GM19395 (cell line): Measurements from ENCODE around the gene BCL6B.

Experiments
- ATAC-seq: cut with Tn5 transposase; IDR thresholded peaks from one replicate; pipeline ENCODE4 v1.9.1; 2021; ENCODE audit warnings: mild to moderate bottlenecking, moderate library complexity; ENCODE audit not compliant: unreplicated experiment

The BCL6B gene

DNA sequence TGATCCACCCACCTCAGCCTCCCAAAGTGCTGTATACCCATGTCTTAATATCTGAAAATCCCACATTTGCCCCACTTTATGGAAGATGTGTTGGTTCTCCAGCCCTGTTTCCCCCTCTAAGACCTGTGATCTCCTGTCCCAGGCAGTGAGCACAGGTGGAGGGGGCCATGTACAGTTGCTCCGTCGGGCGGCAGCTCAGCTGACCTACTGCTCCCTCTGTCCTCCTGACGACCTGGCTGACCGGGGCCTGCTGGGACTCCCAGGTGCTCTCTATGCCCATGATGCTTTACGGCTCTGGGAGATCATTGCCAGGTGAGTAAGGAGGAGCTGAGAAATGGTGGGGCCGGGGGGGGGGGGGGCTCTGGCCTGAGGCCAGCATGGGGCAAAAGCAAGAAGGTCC lies 17.1 kb upstream of the BCL6B start:
- ATAC-seq: no peak

DNA sequence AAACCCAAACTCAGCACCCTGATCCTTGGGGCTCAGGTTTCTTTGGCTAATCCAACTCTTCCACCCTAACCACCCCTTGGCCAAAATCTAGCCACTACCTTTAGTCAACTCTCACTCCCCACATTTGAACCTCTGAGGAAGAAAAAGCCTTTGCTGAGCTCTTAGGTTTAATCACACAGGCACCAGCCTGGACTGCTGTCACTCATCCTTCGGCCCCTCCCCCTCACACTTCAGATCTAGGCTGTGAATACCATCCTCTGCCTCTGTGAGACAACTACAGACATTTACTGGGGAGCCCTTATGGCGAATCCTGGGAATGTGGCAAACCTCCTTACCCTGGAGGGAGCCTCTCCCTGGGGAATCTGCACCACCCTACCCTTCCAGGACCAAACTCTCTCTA lies 15.7 kb upstream of the BCL6B start:
- ATAC-seq: no peak

DNA sequence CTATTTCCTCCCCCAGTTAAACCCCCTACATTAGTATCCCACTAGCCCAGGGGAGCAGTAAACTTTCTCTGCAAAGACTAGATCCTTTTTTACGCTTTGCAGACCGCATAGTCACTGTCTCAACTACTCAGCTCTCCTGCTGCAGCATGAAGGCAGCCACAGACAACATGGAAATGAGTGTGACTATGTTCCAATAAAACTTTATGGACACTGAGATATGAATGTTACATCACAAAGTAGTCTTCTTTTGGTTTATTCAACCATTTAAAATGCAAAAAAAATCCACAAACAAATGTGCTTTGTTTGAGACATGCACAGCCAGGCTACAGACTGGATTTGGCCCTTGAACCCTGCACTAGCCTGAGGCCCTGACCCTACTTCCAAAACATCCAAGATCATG lies 12.3 kb upstream of the BCL6B start:
- ATAC-seq: no peak

DNA sequence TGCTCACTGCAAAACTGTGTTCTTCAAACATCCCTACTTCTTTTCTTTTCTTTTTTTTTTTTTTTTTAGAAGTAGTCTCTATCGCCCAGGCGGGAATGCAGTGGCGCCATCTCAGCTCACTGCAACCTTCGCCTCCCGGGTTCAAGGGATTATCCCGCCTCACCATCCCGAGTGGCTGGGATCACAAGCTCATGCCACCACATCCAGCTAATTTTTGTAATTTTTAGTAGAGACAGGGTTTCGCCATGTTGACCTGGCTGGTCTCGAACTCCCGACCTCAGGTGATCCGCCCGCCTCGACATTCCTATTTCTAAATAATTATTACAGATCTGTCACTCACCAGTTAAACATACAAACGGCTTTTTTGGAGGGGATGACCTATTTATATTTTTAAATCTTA lies 11.4 kb upstream of the BCL6B start:
- no peak for ATAC-seq

DNA sequence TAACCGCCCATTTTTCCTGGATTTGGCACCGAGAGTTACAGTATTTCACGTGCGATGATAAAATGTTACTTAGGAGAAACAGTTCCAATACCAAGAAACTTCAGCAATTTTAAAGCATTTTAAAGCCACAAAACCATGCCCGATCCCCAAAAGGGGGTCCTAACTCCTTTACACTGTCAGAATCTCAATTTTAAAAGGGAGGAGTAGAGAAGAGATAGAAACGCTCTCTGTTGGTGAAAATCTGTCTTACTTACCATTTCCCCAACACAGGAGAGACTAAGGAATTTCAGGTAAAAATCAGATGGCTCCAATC lies 11.0 kb upstream of the BCL6B start:
- no peak for ATAC-seq

DNA sequence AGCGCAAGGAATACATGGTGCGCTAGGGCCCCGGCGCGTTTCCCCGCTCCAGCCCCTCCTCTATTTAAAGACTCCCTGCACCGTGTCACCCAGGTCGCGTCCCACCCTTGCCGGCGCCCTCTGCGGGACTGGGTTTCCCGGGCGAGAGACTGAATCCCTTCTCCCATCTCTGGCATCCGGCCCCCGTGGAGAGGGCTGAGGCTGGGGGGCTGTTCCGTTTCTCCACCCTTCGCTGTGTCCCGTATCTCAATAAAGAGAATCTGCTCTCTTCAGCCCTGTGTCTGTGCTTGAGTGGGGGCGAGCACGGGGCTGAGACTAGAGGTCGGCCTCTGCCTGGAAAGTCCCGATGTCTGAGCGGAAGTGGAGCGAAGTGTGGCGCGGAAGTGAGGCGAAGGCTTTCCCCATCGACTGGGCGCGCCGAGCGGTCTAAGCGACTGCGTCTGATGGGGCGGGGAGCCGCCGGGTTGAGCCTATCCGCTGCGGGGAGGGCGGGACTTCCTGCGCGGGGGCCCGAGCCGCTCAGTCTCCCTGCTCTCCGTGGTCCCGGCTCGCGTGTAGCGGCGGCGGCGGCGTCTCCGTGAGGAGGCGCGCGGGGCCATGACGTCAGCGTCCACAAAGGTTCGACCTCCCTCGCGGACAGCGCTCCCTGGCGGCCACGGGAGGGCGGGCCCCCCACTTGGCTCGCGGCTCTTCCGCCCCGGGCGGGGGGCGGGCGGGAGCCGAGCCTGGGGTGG lies 8.4 kb upstream of the BCL6B start:
- ATAC-seq: peak; percentile 70

DNA sequence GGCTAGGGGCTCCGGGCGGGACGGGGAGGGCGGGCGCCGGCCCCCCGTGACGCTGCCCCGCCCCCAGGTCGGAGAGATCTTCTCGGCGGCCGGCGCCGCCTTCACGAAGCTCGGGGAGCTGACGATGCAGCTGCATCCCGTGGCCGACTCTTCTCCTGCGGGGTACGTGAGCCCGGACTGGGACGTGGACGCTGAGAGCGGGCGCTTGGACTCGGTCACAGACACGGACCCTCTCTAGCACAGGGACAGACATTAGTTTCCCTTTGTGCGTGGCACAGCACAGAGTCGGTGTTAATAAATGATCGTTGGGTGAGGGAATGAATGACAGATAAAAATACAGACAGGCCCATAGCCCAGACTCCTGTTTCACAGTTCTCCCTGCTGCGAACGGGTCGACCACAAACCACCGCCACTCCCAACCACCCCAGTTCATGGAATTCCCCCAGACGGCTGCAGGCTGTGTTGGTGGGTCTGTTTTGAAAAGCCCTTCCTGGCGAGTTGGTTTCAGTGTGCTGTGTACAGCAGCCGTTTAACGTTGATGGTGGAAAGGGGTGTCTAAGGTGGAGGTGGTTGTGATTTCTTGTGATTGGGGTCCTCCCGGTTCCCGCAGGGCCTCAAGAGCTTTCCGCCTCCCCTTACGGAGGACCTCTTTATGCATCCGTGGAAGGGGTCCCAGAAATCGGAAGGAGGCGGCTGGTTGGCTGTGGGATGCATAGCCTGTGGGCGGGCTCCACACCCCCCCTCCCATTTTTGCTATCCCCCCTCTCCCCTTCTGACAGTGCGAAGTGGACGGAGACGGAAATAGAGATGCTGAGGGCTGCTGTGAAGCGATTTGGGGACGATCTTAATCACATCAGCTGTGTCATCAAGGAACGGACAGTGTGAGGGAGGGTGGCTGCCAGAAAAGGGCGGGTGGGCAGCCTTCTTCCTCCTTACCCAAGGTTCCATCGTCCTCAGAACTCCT lies 7.6 kb upstream of the BCL6B start:
- peak; percentile 29 for ATAC-seq

DNA sequence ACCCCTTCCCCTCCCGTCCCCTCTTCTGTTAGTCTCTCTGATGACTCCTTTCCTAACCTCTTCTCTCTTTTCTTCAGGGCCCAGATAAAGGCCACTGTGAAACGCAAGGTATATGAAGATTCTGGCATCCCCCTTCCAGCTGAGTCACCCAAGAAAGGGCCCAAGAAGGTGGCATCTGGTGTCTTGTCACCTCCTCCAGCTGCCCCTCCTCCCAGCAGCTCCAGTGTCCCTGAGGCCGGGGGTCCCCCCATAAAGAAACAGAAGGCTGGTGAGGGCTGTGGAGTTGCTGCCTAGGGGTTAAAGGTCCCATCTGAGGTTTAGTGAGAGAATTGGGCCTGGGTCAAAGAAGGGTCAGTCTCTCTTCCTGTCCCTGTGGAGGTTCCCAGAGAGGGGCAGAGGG lies 6.4 kb upstream of the BCL6B start:
- no peak for ATAC-seq

DNA sequence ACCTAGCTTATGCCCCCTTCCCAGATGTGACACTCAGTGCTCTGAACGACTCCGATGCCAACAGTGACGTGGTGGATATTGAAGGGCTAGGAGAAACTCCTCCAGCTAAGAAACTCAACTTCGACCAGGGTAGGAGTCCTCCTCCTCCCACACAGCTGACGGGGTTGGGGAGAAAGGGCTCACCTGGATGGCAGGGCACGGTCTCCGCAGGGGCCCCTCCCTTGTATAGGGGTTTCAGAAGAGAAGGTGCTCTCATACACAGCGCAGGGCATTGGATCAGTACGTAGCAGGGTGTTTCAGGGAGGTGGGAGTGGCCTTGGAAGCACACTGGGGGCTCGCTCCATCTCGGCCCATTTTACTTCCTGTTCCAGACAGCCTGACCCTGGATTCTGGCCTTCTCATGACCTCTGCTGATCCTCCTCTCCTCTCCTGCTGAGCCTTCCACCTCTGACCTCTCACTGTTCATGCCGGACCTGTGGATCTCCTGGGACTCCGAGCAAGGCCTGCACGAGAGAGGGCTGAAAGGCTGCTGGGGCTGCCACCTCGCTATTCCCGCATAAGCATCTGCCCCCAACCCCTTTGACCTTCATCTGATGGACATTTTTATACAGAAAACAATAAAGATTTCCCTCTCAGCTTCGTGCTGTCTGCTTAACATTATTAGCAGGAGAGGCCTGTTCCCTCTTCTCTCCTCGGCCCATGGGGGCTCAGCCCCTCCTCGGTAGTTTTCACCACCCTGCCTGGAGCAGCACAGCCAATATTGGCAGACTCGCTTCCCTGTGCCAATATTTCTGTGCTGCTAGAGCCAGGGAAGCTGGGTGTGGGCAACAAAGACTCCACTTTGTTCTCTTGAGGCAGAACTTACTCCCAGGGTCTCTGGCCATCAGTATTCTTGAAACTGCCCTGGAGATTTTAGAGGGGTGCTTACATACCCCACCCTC lies 5.7 kb upstream of the BCL6B start:
- no peak for ATAC-seq

DNA sequence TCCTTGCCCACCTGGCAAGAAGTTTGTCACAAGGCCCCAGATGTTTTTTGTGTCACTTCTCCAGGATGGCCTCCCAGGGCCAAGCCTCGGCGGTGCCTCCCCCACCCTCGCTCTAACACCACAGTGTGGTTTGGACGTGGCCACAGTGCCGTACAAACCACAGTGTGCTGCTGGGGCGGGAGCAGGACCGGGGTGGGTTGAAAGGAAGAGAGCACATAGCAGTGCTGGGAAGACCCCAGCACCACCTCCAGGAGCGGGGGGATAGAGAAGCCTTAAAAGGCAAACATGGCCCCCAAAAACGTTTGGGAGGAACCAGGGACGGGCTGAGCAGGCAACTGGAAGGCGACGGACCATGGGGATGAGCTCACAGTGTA lies 5.0 kb upstream of the BCL6B start:
- no peak for ATAC-seq

DNA sequence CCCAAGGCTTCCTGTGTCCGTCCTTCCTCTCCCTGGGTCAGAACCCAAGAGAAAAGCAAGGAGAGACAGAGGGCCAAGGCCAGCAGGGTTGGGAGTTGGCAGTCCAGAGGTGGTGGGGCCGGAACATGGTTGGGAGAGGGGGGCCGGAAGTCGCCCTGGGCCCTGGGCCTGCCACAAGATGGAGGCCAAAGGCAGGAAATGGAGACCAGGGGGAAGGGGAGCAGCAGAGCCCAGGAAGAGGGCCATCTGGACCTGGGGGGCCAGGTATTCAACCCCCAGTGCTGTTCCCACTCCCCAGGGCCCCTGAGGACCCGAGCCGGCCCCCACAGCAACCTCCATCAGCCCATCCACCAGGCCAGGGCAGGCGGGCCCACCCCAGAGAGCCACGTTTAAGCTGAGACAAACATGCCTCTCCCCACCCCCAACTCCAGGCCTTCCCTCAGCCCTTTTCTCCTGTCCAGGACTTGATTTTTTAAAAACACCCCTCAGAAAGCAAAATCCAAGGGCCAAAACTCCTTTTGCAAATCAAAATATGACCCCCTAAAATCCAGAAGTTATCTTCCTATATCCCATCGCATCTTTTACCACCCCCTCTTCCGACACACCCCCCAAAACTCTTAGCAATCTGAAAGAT lies 4.4 kb upstream of the BCL6B start:
- ATAC-seq: no peak

DNA sequence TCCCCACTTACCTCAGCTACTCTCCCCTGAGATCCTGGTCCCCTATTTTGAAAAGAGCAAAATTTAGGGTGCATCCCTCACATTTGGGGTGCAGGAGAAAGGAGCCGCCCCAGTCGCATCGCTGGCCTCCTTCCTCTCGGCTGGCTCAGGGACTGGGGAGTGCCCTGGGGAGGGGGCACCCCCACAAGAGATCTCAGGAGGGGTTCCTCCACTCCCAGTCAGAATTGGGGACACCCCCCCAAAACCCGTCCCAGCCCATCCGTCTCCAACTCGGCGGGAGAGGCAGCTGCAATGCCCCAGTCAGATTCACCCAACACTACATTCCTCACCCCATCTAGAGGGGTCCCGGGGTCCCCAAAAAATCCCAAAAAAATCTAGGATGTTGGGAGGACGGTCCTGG lies 3.5 kb upstream of the BCL6B start:
- no peak for ATAC-seq

DNA sequence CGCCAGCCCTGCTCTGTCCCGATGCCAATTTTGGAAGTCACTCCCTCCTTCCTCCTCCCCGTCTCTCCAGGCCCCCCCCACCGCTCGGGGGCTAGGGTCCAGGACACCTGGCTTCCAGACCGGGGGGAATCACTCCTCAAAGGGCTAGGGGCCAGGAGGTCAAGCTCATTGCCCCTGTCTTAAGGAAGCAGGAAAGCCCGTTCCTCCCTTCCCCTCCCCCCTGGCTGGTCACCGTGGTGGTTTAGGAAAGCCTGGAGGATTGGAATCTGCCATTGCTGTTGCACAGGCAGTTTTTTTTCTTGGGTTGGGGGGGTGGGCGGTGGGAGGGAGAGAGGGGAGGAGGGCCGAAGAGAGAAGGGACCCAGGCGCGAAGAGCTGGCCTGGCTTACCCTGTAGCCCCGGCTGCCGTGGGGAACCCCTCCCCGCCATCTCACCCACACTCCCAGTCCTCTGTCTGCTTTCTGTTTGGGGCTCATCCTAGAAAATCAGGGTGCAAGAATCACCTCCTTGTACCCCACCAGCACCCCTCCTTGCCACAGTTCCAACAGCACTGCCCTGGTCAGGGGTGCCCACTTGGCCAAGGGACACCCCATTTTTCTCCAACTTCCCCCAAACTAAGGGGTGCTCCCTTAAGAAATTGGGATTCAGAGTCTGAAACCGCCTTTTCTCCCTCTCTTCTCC lies 2.9 kb upstream of the BCL6B start:
- ATAC-seq: no peak

DNA sequence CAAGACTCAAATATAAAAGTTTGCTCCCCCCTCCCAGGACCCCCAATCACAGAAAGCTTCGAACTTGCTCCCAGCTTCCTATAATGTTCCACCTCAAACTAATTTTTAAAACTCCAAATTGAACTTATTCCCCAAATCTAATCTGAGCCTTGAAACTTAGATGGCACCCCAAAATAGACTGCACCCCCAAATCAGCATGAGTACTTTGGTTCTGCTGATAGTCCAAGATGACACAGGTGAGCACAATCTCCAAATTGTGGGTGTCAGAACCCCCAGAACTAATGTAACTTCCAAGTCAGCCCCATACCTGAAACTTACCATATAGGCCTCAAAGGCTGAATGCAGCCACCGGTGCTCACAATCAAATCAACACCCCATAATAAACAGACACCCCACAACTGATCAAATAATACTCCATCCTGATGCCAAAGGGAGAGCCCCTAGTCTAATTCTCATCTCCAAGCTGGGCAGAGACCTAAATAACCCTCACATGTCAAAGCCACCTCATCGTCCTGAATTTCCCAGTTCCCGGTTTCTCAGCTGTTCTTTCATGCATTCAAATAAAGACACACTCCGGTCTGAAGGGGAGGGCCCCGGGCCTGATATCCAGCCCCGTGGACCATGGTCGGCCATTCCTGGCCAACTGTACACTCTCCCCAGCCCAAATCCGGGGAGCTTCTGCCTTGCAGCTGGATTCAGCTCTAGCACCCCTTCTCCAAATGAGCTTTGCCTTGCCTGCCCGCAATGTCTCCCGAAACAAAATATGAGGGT lies 1.8 kb upstream of the BCL6B start:
- ATAC-seq: no peak

DNA sequence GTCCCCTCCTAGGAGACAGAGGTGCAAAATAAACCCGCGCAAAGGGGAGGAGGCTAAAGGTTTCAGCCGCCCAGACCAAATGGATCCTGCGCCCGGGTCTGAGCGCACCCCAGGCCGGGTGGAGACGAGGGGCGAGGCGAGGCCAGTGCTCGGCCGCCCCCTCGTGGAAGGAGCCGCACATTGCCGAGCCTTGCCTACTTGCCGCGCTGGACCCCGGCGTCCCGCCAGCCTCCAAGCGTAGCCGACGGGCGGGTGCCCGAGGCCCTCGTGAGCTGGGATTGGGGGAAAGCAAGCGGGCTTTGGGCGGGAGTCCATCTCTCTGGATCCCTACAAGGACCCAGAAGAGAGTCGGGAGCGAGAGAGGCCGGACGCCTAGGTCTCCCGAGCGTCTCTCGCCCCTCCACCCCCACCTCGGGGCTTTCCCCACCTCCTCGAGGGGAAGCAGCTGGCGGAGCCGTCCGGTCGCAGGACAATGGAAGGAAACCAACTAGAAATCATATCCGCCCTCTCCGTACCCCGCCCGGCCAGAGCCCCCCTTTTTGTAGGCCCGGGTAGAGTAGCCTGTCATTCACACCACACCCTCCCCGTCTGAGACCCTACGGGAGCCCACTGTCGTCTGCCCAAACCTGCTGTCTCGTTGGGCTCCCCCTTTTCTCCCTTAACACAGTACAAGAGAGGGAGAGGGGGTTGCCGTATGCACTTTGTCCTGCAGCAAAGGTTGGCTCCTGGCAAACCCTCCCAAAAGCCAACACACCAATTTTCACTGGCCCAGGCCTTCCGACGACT lies 664 bp upstream of the BCL6B start:
- ATAC-seq: peak; percentile 68

DNA sequence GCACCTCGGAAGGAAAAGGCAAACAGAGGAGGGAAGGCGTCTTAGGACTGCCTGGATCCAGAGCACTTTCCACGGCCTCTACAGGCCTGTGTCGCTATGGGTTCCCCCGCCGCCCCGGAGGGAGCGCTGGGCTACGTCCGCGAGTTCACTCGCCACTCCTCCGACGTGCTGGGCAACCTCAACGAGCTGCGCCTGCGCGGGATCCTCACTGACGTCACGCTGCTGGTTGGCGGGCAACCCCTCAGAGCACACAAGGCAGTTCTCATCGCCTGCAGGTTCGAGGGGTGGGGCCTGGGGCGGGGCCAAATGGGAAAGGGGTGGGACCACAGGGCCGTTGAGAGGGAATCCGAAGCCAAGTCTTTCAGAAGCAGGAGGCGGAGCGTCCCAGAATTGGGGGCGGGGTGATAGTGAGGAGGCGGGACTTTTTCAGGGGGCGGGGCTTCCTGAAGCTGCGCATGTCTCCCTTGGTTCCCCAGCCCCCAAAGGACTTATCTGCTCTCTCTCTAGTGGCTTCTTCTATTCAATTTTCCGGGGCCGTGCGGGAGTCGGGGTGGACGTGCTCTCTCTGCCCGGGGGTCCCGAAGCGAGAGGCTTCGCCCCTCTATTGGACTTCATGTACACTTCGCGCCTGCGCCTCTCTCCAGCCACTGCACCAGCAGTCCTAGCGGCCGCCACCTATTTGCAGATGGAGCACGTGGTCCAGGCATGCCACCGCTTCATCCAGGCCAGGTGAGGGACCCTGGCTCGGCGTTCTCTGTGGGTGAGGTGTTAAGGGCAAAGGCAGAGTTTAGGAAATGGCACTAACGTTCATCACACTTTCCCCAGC lies 939 bp downstream of the BCL6B start:
- no peak for ATAC-seq

DNA sequence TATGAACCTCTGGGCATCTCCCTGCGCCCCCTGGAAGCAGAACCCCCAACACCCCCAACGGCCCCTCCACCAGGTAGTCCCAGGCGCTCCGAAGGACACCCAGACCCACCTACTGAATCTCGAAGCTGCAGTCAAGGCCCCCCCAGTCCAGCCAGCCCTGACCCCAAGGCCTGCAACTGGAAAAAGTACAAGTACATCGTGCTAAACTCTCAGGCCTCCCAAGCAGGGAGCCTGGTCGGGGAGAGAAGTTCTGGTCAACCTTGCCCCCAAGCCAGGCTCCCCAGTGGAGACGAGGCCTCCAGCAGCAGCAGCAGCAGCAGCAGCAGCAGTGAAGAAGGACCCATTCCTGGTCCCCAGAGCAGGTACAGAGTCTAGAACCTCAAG lies 1.5 kb downstream of the BCL6B start:
- ATAC-seq: no peak

DNA sequence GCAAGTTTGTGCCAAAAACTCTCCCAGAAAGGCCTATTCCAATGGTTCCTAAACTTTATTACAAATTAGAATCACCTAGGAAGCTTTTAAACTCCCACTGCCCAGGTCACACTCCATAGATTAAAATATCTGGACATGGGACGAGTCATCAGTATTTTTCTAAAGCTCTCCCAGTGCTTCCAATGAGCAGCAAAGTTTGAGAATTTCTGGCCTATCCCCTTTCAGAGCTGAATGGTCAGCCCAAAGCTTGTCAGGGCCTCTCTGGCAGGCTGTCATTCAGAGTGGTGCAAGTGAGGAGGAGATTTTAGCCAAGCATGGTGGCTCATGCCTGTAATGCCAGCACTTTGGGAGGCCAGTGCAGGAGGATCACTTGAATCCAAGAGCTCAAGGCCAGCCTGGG lies 2.4 kb downstream of the BCL6B start:
- no peak for ATAC-seq
